NCI-H69 (cell line): ENCODE data around the gene KIF16B.
"Not testable (repeated sequence)": the region's sequence is repeated elsewhere in the genome, so short reads cannot be mapped to it uniquely, and the experiment has no call there.

Source experiments
- DNase-seq: peaks from one replicate; lab custom pipeline; 2025; lab: John Stamatoyannopoulos, UW

KIF16B gene

GRCh38 chr20:16245879-16246278 is 327.4 kb downstream of the KIF16B start:
- DNase-seq = peak; percentile 60

- DNase-seq = no peak
Measured at GRCh38 chr20:16244892-16245291, 328.4 kb downstream of the KIF16B start.

DNA sequence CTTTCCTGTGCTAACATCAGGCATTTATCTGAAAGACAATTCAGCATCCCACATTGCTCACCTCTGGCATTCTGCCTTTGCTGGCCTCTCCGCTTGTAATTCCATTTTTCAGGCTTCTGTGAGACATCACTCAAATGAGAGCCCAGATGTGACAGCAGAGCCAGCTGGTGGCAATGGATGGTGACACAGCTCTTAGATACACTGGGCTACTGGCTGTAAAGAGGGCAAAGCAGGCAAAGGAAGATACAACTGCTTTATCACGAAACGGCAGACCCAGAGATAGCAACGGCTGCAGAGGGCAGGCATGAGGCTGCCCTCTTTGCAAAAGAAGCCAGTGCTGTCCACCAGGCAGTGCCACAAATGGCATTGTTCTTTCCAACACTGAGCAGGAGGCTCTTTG is 329.8 kb downstream of the KIF16B start:
- DNase-seq = peak; percentile 9

- DNase-seq = peak; percentile 58
Measured at GRCh38 chr20:16241911-16242310, 331.3 kb downstream of the KIF16B start.

DNA sequence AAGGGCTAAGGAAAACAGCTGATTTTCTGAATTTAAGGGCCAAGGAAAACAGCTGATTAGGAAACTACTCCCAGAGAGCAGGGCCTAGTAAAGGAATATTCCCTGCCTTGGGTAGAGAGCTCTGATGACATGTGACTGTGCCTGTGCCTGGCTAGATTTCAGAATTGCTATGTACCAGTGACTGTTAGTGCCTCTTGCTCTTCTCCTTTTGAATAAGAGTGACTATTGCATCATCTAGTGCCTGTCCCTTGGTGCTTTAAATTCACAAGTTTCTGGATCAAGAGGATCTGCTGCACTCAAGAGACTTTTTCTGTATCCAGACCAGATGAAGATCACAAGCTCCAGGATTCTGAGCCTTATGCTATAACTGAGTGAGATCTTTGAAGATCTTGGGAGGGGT is 332.9 kb downstream of the KIF16B start:
- no peak for DNase-seq

- DNase-seq = peak; percentile 91
Measured at GRCh38 chr20:16236589-16237241, 336.5 kb downstream of the KIF16B start.

GRCh38 chr20:16230402-16230801 is 342.8 kb downstream of the KIF16B start:
- no peak for DNase-seq

GRCh38 chr20:16229813-16230212 is 343.4 kb downstream of the KIF16B start:
- DNase-seq = no peak

DNA sequence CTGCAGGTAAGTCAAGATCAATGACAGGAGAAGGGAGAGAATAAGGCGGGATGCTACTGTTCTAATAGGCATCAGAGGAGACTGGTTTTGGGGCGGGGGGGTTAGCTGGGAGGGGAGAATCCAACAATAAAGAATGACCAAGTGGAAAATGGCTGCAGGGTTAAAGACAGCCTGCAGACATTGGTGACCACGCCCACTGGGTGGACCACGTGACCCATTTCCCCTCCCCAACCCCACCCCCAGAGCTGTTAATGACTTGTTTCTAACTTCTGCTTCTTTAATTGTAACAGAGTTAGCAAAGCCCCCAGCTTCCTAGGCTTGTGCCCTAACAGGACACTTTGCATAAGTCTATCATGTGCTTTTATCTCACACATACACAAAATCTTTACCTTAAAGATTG is 344.5 kb downstream of the KIF16B start:
- no peak for DNase-seq

DNA sequence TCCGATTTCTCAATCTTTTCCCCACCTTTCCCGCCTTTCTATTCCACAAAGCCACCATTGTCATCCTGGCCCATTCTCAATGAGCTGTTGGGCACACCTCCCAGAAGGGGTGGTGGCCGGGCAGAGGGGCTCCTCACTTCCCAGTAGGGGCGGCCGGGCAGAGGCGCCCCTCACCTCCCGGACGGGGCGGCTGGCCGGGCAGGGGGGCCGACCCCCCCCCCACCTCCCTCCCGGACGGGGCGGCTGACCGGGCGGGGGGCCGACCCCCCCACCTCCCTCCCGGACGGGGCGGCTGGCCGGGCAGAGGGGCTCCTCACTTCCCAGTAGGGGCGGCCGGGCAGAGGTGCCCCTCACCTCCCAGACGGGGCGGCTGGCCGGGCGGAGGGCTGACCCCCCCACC is 346.3 kb downstream of the KIF16B start:
- not testable (repeated sequence) for DNase-seq

- DNase-seq = peak; percentile 7
Measured at GRCh38 chr20:16224836-16225235, 348.4 kb downstream of the KIF16B start.

DNA sequence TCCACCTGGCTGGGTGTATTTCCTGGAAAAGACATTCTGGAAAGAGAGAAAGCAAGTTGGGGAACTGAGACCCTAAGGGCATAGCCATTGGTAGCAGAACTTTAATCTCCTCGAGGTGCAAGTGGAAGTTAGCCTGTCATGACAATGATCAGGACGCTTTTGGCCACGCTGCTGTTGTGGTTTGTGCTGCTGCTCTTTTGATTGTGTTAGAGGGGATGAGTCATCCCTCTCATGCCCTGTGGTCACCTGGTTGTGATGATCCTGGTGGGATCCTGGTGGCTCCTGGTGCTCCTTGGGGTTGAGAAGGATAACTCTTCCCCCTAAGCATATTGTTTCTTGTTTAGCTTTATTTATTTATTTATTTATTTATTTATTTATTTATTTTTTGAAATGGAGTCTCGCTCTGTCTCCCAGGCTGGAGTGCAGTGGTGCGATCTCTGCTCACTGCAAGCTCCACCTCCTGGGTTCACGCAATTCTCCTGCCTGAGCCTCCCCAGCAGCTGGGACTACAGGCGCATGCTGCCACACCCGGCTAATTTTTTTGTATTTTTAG is 350.3 kb downstream of the KIF16B start:
- DNase-seq = no peak
